Neural progenitor cell (in vitro differentiated cells): ENCODE results near the gene GOSR2. TPM values are rescaled to one million over a fixed set of nuclear protein-coding genes. Genes with fewer than 3 reads are reported as not detected.

Experiments used
- DNase-seq: peaks from one replicate; pipeline ENCODE4 v3.0.0-alpha.2; 2016; ENCODE audit warnings: low spot score
- H2AFZ ChIP-seq: fragments of 200-600 bp; sonication (generic); replicated peaks from 2 replicates; pipeline ENCODE4 v1.6.1; 2016; ENCODE audit warnings: antibody characterized with exemption
- H3F3A ChIP-seq: fragments of 200-600 bp; sonication (generic); 2 replicates; pipeline ENCODE4 v1.6.1; 2016; ENCODE audit warnings: antibody characterized with exemption, low read depth
- H3K27ac ChIP-seq: fragments of 200-600 bp; sonication (generic); 2 replicates; pipeline ENCODE4 v1.5.1; 2016; ENCODE audit warnings: mild to moderate bottlenecking
- H3K27me3 ChIP-seq: fragments of 200-600 bp; sonication (generic); 2 replicates; pipeline ENCODE4 v1.6.1; 2016; ENCODE audit warnings: mild to moderate bottlenecking, moderate library complexity
- H3K36me3 ChIP-seq: fragments of 200-600 bp; sonication (generic); 2 replicates; pipeline ENCODE4 v1.5.1; 2016
- H3K4me1 ChIP-seq: fragments of 200-600 bp; sonication (generic); 2 replicates; pipeline ENCODE4 v1.6.1; 2016; ENCODE audit warnings: mixed run types
- H3K4me2 ChIP-seq: fragments of 200-600 bp; sonication (generic); 2 replicates; pipeline ENCODE4 v1.6.1; 2016
- H3K4me3 ChIP-seq: fragments of 200-600 bp; sonication (generic); 2 replicates; pipeline ENCODE4 v1.5.1; 2016
- H3K79me2 ChIP-seq: fragments of 200-600 bp; sonication (generic); 2 replicates; pipeline ENCODE4 v1.6.1; 2016; ENCODE audit warnings: low read depth
- H3K9ac ChIP-seq: fragments of 200-600 bp; sonication (generic); 2 replicates; pipeline ENCODE4 v1.6.1; 2016
- H3K9me3 ChIP-seq: fragments of 200-600 bp; sonication (generic); 2 replicates; pipeline ENCODE4 v1.5.1; 2016; ENCODE audit warnings: low read depth
- H4K20me1 ChIP-seq: fragments of 200-600 bp; sonication (generic); 2 replicates; pipeline ENCODE4 v1.6.1; 2016; ENCODE audit warnings: low read depth
- H3K27ac Mint-ChIP-seq: 3 replicates; pipeline ENCODE4 v1.8.0; 2021; ENCODE audit warnings: mixed read lengths
- H3K27me3 Mint-ChIP-seq: 2 replicates; pipeline ENCODE4 v1.8.0; 2022; ENCODE audit warnings: low read depth, mild to moderate bottlenecking, inconsistent platforms, moderate library complexity, mixed read lengths; ENCODE audit not compliant: insufficient read depth
- H3K36me3 Mint-ChIP-seq: 3 replicates; pipeline ENCODE4 v1.8.0; 2021; ENCODE audit warnings: mixed read lengths
- H3K4me1 Mint-ChIP-seq: 3 replicates; pipeline ENCODE4 v1.8.0; 2021; ENCODE audit warnings: mixed read lengths
- H3K4me3 Mint-ChIP-seq: 3 replicates; pipeline ENCODE4 v1.8.0; 2021; ENCODE audit warnings: mild to moderate bottlenecking, moderate library complexity, mixed read lengths
- H3K9me3 Mint-ChIP-seq: 3 replicates; pipeline ENCODE4 v1.8.0; 2020; ENCODE audit warnings: mixed read lengths
- EZH2 ChIP-seq: fragments of 200-600 bp; sonication (generic); IDR thresholded peaks from 2 replicates; pipeline ENCODE4 v1.6.1; 2017; ENCODE audit warnings: antibody characterized with exemption, mild to moderate bottlenecking, moderate library complexity
- EZH2phosphoT487 ChIP-seq: fragments of 200-600 bp; sonication (generic); IDR thresholded peaks from 2 replicates; pipeline ENCODE4 v1.6.1; 2017; ENCODE audit warnings: antibody characterized with exemption
- total RNA-seq: library from RNA; depleted of rRNA; stranded (reverse); fragments of >200 nt; gene quantifications from 2 replicates; pipeline ENCODE4 v1.2.3, GENCODE V29; 2015; ENCODE audit warnings: low replicate concordance
- TF ChIP-seq, protein P1 (sequence below): fragments of 200-600 bp; sonication (generic); IDR thresholded peaks from 2 replicates; pipeline ENCODE4 v1.5.1; 2017; ENCODE audit warnings: antibody characterized with exemption, mild to moderate bottlenecking

Gene GOSR2
- total RNA-seq, 1 donor from 2014 or later = 33.6 TPM

DNA sequence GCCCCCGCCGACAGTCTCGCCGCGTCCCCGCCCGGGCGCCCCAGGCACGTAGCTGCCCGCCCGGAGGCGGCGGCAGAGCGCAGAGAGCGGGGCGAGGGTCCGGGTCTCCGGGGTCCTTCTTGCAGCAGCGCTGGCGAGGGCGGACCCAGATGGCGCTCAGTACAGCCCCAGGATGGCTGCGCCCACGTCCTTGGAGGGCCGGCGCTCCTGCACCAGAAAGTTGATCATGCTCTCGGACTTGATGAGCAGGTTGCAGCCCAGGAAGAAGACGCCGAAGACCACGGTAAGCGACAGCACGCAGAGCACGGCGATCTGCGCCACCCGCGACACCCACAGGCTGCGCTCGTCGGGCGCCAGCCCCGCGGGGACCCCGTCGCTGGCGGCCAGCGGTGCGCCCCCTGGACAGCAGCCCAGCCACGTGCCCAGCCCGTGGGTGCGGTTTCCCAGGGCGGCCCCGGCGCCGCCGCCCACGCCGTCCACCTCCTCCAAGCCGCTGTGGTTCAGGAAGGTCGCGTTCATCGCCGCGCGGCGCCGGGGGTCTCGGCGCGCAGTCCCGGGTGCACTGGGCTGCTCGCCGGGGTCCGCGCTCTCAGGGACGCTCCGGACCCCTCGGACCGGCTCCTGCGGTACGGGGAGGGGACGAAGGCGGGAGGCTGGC is 55.7 kb downstream of the GOSR2 start:
- TF ChIP-seq EZH2phosphoT487 = peak; percentile 81
- TF ChIP-seq, protein P1, sequence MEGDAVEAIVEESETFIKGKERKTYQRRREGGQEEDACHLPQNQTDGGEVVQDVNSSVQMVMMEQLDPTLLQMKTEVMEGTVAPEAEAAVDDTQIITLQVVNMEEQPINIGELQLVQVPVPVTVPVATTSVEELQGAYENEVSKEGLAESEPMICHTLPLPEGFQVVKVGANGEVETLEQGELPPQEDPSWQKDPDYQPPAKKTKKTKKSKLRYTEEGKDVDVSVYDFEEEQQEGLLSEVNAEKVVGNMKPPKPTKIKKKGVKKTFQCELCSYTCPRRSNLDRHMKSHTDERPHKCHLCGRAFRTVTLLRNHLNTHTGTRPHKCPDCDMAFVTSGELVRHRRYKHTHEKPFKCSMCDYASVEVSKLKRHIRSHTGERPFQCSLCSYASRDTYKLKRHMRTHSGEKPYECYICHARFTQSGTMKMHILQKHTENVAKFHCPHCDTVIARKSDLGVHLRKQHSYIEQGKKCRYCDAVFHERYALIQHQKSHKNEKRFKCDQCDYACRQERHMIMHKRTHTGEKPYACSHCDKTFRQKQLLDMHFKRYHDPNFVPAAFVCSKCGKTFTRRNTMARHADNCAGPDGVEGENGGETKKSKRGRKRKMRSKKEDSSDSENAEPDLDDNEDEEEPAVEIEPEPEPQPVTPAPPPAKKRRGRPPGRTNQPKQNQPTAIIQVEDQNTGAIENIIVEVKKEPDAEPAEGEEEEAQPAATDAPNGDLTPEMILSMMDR = no peak
- peak; percentile 96 for TF ChIP-seq EZH2
- Histone ChIP-seq H3K9ac (no peak overlapping the region), H3K4me3 (peak overlapping the region; percentile 61), H3K79me2 (no peaks in the 10 kb centered on the region), H3K4me2 (peak overlapping the region; percentile 96), H3K27me3 (peaks cover 51% of the 10 kb centered on the region), H3K36me3 (no peaks in the 10 kb centered on the region), H3K9me3 (no peaks in the 10 kb centered on the region), H4K20me1 (no peaks in the 10 kb centered on the region), H3F3A (peaks cover 34% of the 10 kb centered on the region), H2AFZ (peak overlapping the region; percentile 81), H3K27ac (no peak overlapping the region), H3K4me1 (peaks cover 16% of the 10 kb centered on the region)
- no peaks in the 10 kb centered on the region for H3K9me3 Mint-ChIP-seq
- peak overlapping the region; percentile 96 for H3K4me3 Mint-ChIP-seq
- peaks cover 32% of the 10 kb centered on the region for H3K27me3 Mint-ChIP-seq
- peak; percentile 60 for DNase-seq
- H3K4me1 Mint-ChIP-seq = peaks cover 35% of the 10 kb centered on the region
- no peak overlapping the region for H3K27ac Mint-ChIP-seq
- H3K36me3 Mint-ChIP-seq = peaks cover 5% of the 10 kb centered on the region

DNA sequence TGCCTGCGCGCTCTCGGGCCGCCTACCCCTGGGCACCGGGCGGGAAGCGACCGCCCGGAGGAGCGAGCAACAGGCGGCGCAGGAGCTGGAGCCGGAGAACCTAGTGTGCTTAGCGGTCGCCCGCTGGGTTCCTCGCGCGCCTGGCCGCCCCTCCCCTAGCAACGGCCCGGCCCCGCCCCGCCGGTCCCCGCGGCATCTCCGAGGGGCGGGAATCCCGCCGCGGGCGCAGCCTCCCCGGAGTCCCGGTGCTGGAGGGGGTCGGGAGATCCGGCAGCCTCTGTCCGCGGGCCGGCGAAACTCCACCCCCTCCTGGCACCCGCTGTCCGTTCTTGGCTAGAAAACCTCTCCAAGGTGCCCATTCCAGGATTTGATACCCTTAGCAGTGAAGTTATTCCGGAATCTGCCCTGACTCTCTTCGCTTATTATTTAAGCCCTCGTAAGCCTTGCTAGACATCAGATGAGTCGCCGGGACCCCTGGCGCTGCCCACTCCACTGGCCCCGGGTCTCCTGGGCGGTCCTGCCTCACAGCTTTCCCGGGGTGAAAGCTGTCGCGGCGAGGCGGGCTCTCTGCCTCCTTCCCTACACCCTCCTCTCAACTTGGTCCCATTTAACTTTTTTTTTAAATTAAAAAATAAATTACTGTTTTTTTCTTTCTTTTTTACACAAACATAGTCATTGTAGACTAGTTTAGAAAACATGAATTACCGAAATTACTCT is 56.3 kb downstream of the GOSR2 start, which contains the start of gene RPRML:
Gene RPRML, minus strand, starts transcription at position 107 of the 717 bp plus-strand sequence. CDS start 246 bp downstream, outside the sequence.
- H3F3A ChIP-seq = peaks cover 34% of the 10 kb centered on the region
- H3K36me3 ChIP-seq = no peaks in the 10 kb centered on the region
- H3K4me1 Mint-ChIP-seq = peaks cover 35% of the 10 kb centered on the region
- peak within 1 kb of the TSS; percentile 96 for H3K4me3 Mint-ChIP-seq
- H3K36me3 Mint-ChIP-seq = no peaks in the 10 kb centered on the region
- H3K4me1 ChIP-seq = peaks cover 16% of the 10 kb centered on the region
- DNase-seq = peak; percentile 77
- no peaks in the 10 kb centered on the region for H3K9me3 Mint-ChIP-seq
- peaks cover 28% of the 10 kb centered on the region for H3K27me3 Mint-ChIP-seq
- H3K27ac Mint-ChIP-seq = peak within 1 kb of the TSS; percentile 76
- H3K4me3 ChIP-seq = peak within 1 kb of the TSS; percentile 61
- H3K27me3 ChIP-seq = peaks cover 51% of the 10 kb centered on the region
- H3K9me3 ChIP-seq = no peaks in the 10 kb centered on the region
- H3K9ac ChIP-seq = no peak within 1 kb of the TSS
- no peaks in the 10 kb centered on the region for H4K20me1 ChIP-seq
- peak within 1 kb of the TSS; percentile 96 for H3K4me2 ChIP-seq
- H3K79me2 ChIP-seq = no peaks in the 10 kb centered on the region
- TF ChIP-seq, protein P1 = no peak
- peak; percentile 73 for TF ChIP-seq EZH2
- no peak within 1 kb of the TSS for H3K27ac ChIP-seq
- peak within 1 kb of the TSS; percentile 81 for H2AFZ ChIP-seq

DNA sequence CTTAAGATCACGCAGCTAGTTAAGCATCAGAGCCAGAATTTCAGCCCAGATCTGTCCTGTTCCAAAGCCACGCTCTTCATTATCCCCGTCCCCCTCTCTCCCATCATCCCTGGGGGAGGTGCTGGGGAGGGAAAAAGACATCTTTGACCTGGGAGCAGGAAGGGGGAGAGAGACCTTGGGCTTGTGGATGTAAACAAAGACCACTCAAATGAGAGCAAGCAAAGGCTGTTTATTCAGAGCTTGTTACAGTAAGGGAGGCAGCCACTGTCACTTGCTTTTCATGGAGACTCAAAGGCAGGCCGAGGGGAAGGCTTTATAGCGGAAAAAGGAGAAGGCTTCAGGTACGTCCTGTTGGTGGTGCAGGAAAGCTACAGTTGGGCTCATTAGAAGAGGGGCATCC is 59.6 kb downstream of the GOSR2 start:
- Mint-ChIP-seq H3K4me3 (no peak overlapping the region), H3K27me3 (peaks cover 17% of the 10 kb centered on the region), H3K27ac (no peak overlapping the region), H3K4me1 (peaks cover 16% of the 10 kb centered on the region), H3K36me3 (no peaks in the 10 kb centered on the region), H3K9me3 (no peaks in the 10 kb centered on the region)
- DNase-seq = no peak
- Histone ChIP-seq H3K9ac (no peak overlapping the region), H3K27ac (no peak overlapping the region), H3K9me3 (no peaks in the 10 kb centered on the region), H3K4me1 (peaks cover 8% of the 10 kb centered on the region), H3K27me3 (peaks cover 39% of the 10 kb centered on the region), H3K36me3 (no peaks in the 10 kb centered on the region), H4K20me1 (no peaks in the 10 kb centered on the region), H3K79me2 (no peaks in the 10 kb centered on the region), H3K4me2 (no peak overlapping the region), H3F3A (peaks cover 22% of the 10 kb centered on the region), H3K4me3 (no peak overlapping the region), H2AFZ (no peak overlapping the region)
- TF ChIP-seq EZH2 (no peak), EZH2phosphoT487 (no peak)
- TF ChIP-seq, protein P1 = no peak
